HG02798 (cell line): ENCODE results near the gene PIK3C2G.
"Not testable (repeated sequence)": the region's sequence is repeated elsewhere in the genome, so short reads cannot be mapped to it uniquely, and the experiment has no call there.

Experiments used
- ATAC-seq: cut with Tn5 transposase; IDR thresholded peaks from one replicate; pipeline ENCODE4 v1.9.1; 2021; ENCODE audit warnings: mild to moderate bottlenecking; ENCODE audit not compliant: unreplicated experiment, poor library complexity

The PIK3C2G gene

GRCh38 chr12:18261273-18261672 lies at the start of gene PIK3C2G:
TSS of gene PIK3C2G (plus strand) at chr12:18261518. CDS start at chr12:18282082, 20,564 bp downstream.
- no peak for ATAC-seq

- ATAC-seq, result no peak
These were observed 43.4 kb upstream of the PIK3C2G start for GRCh38 chr12:18217966-18218365.

GRCh38 chr12:18221726-18222125 lies 39.6 kb upstream of the PIK3C2G start:
- ATAC-seq, result no peak

GRCh38 chr12:18222699-18223098 lies 38.6 kb upstream of the PIK3C2G start:
- ATAC-seq, result no peak

- no peak for ATAC-seq
These were observed 36.6 kb upstream of the PIK3C2G start for GRCh38 chr12:18224745-18225144.

GRCh38 chr12:18239526-18239925 lies 21.8 kb upstream of the PIK3C2G start:
- no peak for ATAC-seq

GRCh38 chr12:18242380-18243089 lies 18.8 kb upstream of the PIK3C2G start:
- ATAC-seq, result no peak

- no peak for ATAC-seq
These were observed 18.1 kb upstream of the PIK3C2G start for GRCh38 chr12:18243238-18243637.

- no peak for ATAC-seq
These were observed 15.3 kb upstream of the PIK3C2G start for GRCh38 chr12:18246066-18246465.

- ATAC-seq, result no peak
These were observed 10.9 kb upstream of the PIK3C2G start for GRCh38 chr12:18250313-18250916.

GRCh38 chr12:18254081-18254480 lies 7.2 kb upstream of the PIK3C2G start:
- ATAC-seq, result no peak

GRCh38 chr12:18255004-18255403 lies 6.3 kb upstream of the PIK3C2G start:
- ATAC-seq, result not testable (repeated sequence)

GRCh38 chr12:18257251-18257650 lies 4.1 kb upstream of the PIK3C2G start:
- ATAC-seq, result no peak

GRCh38 chr12:18258929-18259328 lies 2.4 kb upstream of the PIK3C2G start:
- ATAC-seq, result no peak

- ATAC-seq, result no peak
These were observed 1.2 kb upstream of the PIK3C2G start for GRCh38 chr12:18259906-18260682.

- ATAC-seq, result no peak
These were observed 588 bp downstream of the PIK3C2G start for GRCh38 chr12:18261906-18262305.

GRCh38 chr12:18262514-18262913 lies 1.2 kb downstream of the PIK3C2G start:
- no peak for ATAC-seq

- ATAC-seq, result no peak
These were observed 3.3 kb downstream of the PIK3C2G start for GRCh38 chr12:18264581-18265075.

GRCh38 chr12:18267427-18268099 lies 6.2 kb downstream of the PIK3C2G start:
- ATAC-seq, result no peak

GRCh38 chr12:18270958-18271460 lies 9.7 kb downstream of the PIK3C2G start:
- no peak for ATAC-seq
